Activated CD8-positive, alpha-beta memory T cell treated with anti-CD3 and anti-CD28 coated beads, Interleukin-2, amount 10 ng/mL, durations not matched to agents 7 days and 5 days (primary cell): ENCODE data around the gene CD79A. TPM values are rescaled to one million over a fixed set of nuclear protein-coding genes. Genes with fewer than 3 reads are reported as not detected.
A peak's percentile ranks its signal among the peaks of the same experiment; 100 is the strongest.

Experiments used
- ATAC-seq: fragments of 150-1000 bp; cut with Tn5 transposase; one replicate; pipeline ENCODE4 v1.10.0; 2021; ENCODE audit warnings: moderate library complexity
- CTCF ChIA-PET: fragments of 350-600 bp; sonication (Branson Sonifier 250); formaldehyde crosslinking; loops from one replicate; lab custom pipeline; 2021; ENCODE audit warnings: antibody characterized with exemption; lab: Charles Lee
- DNase-seq: peaks from one replicate; pipeline ENCODE4 v3.0.0-alpha.2; 2020
- H3K27ac Mint-ChIP-seq: one replicate; pipeline ENCODE4 v1.8.0; 2021; ENCODE audit warnings: mild to moderate bottlenecking, mixed read lengths
- H3K27me3 Mint-ChIP-seq: one replicate; pipeline ENCODE4 v1.8.0; 2021; ENCODE audit warnings: mixed read lengths
- H3K36me3 Mint-ChIP-seq: one replicate; pipeline ENCODE4 v1.8.0; 2021; ENCODE audit warnings: mild to moderate bottlenecking, mixed read lengths
- H3K4me1 Mint-ChIP-seq: one replicate; pipeline ENCODE4 v1.8.0; 2021; ENCODE audit warnings: mixed read lengths
- H3K4me3 Mint-ChIP-seq: one replicate; pipeline ENCODE4 v1.8.0; 2021; ENCODE audit warnings: mild to moderate bottlenecking, moderate library complexity, mixed read lengths
- H3K9me3 Mint-ChIP-seq: one replicate; pipeline ENCODE4 v1.8.0; 2022; ENCODE audit warnings: low read depth, mixed read lengths
- total RNA-seq, 2 experiments: library from RNA; stranded (reverse); gene quantifications; one replicate each; pipeline ENCODE4 v1.2.3, GENCODE V29; 2021

CD79A gene
- total RNA-seq, 2 experiments from 2014 or later, result 4.0 to 4.1 TPM

DNA sequence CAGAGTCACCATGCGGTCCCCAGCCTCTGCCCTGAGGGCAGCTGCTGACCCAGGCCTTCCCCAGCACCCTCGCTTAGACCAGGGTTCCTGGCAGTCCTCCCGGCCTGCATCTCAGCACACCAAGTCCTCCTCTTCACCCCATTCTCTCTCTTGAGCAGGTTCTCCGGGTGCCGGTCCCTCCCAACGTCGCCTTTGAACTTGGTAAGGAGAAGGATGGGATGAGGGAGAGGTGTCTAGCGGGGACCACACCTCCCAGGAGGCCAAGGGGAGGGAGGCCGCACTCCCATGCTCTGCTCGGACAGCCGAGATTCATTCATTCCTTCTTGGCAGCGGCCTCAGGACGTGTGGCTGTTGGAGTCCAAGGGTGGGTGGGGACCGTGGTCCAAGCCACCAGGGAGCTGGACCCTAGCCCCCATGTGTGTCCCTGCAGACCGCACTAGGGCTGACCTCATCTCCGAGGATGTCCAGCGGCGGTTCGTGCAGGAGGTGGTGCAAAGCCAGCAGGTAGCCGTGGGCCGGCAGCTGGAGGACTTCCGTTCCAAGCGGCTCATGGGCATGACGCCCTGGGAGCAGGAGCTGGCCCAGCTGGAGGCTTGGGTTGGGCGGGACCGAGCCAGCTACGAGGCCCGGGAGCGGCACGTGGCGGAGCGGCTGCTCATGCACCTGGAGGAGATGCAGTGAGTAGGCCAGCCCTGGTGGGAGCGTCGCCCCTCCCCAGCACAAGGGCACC lies 15.3 kb downstream of the CD79A start:
- H3K9me3 Mint-ChIP-seq, result no peaks in the 10 kb centered on the region
- CTCF ChIA-PET, result interaction anchor here (1.1 to 12.1 kb wide), 4 partner anchors 10 to 52 kb away, joined by 4 to 260 read pairs (median 46); partner anchors contain the start of genes CD79A and ERFL
- peaks cover 51% of the 10 kb centered on the region for H3K36me3 Mint-ChIP-seq
- no peak overlapping the region for H3K27ac Mint-ChIP-seq
- no peak overlapping the region for H3K4me3 Mint-ChIP-seq
- DNase-seq (no peak), ATAC-seq (no peak)
- H3K27me3 Mint-ChIP-seq, result no peaks in the 10 kb centered on the region
- H3K4me1 Mint-ChIP-seq, result peaks cover 64% of the 10 kb centered on the region

DNA sequence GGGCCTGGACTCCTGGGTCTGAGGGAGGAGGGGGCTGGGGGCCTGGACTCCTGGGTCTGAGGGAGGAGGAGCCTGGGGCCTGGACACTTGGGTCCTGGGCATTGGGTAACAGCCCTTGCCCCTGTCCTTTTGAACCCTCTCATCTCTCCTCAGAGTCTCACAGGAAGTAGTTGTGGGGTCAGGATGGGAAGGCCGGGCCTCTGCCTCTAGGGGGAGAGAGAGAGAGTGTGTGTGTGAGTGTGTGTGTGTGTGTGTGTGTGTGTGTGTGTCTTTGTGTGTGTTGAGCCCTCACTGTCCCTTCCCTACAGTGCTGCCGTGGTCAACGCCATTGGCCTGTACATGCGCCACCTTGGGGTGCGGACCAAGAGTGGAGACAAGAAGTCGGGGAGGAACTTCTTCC lies 16.8 kb downstream of the CD79A start:
- CTCF ChIA-PET, result interaction anchor here (1.0 kb wide), 1 partner anchor 34 kb away, joined by 3 read pairs; the partner anchor contains the start of gene RPS19
- peaks cover 57% of the 10 kb centered on the region for H3K4me1 Mint-ChIP-seq
- H3K4me3 Mint-ChIP-seq, result no peak overlapping the region
- DNase-seq, result no peak
- peak overlapping the region; percentile 14 for H3K27ac Mint-ChIP-seq
- H3K9me3 Mint-ChIP-seq, result no peaks in the 10 kb centered on the region
- ATAC-seq, result peak; percentile 40
- H3K36me3 Mint-ChIP-seq, result peaks cover 55% of the 10 kb centered on the region
- H3K27me3 Mint-ChIP-seq, result no peaks in the 10 kb centered on the region

DNA sequence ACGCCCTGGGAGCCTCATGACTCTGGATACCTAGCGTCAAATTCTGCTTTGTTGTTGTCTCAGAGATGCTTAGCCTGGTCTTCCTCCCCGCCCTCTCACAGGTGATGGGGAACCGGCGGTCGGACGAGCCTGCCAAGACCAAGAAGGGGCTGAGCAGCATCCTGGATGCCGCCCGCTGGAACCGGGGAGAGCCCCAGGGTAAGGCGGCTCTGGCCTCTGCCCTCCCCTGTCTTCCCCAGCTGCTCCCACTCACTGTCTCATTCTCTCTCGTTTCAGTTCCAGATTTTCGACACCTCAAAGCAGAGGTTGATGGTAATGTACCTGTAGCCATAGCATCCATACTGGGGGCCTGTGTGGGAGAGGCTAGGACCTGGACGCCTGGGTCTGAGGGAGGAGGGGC lies 17.3 kb downstream of the CD79A start:
- Mint-ChIP-seq H3K27me3 (no peaks in the 10 kb centered on the region), H3K4me1 (peaks cover 57% of the 10 kb centered on the region), H3K9me3 (no peaks in the 10 kb centered on the region), H3K4me3 (no peak overlapping the region), H3K27ac (no peak overlapping the region), H3K36me3 (peaks cover 54% of the 10 kb centered on the region)
- no peak for ATAC-seq
- no peak for DNase-seq
- CTCF ChIA-PET, result interaction anchor here (1.0 to 1.5 kb wide), 2 partner anchors 34 to 51 kb away, joined by 3 to 4 read pairs; partner anchors contain the start of gene RPS19

DNA sequence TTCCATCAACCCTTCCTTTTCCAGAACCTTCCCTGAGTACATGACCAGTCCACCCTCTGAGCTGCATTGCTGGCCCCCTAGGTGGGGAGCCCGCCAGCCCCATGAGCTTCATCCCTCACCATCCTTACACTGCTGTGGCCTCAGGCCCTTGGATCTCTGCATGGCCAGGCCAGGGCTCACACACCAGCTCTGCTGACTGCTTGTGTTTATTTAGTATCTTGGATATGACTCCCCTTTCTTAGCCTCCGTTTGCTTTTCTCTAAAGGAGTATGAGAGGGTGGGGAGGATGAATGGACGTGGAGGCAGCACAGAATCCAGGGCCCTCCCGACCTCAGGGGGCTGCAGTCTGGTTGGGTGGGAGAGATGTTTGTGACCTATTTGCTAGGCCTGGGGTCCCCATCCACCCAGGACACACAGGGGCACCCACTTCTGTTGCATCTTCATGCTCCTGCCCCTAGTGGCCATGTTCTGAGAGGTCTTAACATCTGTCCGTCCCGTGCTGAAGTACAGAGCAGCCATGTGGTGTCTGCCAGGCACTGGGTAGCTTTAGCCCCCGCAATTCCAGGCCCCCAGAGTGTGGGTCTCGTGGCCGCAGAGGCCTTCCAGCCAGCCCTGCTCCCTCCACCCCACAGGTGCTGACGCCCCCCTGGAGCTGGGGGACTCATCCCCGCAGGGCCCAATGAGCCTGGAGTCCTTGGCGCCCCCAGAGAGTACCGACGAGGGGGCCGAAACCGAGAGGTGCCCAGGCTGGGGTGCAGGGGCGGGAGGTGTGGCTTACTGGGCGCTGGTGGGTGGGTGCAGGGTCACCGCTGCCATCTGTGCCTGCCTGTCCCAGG lies 18.9 kb downstream of the CD79A start:
- H3K27ac Mint-ChIP-seq, result peak overlapping the region; percentile 51
- ATAC-seq, result peak; percentile 50
- CTCF ChIA-PET, result interaction anchor here (1.2 to 1.6 kb wide), 4 partner anchors 9 to 50 kb away, joined by 4 to 5 read pairs (median 4); no protein-coding TSS in a partner anchor
- no peak for DNase-seq
- peaks cover 44% of the 10 kb centered on the region for H3K4me1 Mint-ChIP-seq
- no peak overlapping the region for H3K4me3 Mint-ChIP-seq
- peaks cover 54% of the 10 kb centered on the region for H3K36me3 Mint-ChIP-seq
- H3K27me3 Mint-ChIP-seq, result no peaks in the 10 kb centered on the region
- H3K9me3 Mint-ChIP-seq, result no peaks in the 10 kb centered on the region

DNA sequence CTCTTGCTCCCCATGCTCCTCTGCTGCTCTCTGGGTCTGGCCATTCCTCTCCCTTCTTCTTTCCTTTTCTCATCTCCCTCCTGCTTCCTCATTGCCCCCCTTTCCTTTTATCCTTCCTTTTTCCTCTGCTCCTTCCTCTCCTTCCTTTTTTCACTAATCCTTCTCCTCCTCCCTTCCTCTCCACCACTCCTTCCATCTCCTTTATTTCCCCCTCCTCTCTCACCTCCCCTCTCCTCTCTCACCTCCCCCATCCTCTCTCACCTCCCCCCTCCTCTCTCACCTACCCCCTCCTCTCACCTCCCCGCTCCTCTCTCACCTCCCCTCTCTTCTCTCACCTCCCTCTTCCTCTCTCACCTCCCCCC lies 19.5 kb downstream of the CD79A start:
- Mint-ChIP-seq H3K27me3 (no peaks in the 10 kb centered on the region), H3K9me3 (no peaks in the 10 kb centered on the region), H3K36me3 (peaks cover 52% of the 10 kb centered on the region), H3K4me3 (no peak overlapping the region), H3K4me1 (peaks cover 39% of the 10 kb centered on the region), H3K27ac (peak overlapping the region; percentile 28)
- no peak for ATAC-seq
- DNase-seq, result no peak
- CTCF ChIA-PET, result interaction anchor here (1.2 to 1.6 kb wide), 3 partner anchors 9 to 40 kb away, joined by 4 to 5 read pairs (median 4); no protein-coding TSS in a partner anchor

DNA sequence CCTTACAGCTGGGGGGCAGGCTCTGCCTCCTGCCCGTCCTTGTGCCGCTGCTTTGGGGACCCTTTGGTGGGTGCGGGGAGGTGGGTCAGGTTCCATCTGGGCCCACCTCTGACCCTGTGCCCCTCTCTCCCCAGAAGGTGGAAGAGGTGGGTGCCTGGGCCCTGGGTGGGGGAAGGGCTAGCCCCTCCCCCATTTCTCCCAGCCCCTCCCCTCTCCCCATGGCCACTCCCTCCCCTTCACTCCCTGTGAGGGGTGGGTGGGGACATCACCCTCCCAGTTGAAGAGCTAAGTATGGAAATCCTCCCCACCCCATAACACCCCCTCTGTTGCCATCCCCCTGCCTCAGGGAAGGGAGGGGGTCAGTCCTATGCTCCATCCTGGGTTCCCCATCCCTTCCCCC lies 20.1 kb downstream of the CD79A start:
- no peaks in the 10 kb centered on the region for H3K27me3 Mint-ChIP-seq
- H3K4me3 Mint-ChIP-seq, result no peak overlapping the region
- H3K27ac Mint-ChIP-seq, result no peak overlapping the region
- DNase-seq (no peak), ATAC-seq (no peak)
- H3K9me3 Mint-ChIP-seq, result no peaks in the 10 kb centered on the region
- H3K4me1 Mint-ChIP-seq, result peaks cover 36% of the 10 kb centered on the region
- H3K36me3 Mint-ChIP-seq, result peaks cover 55% of the 10 kb centered on the region
- CTCF ChIA-PET, result no interaction called here

DNA sequence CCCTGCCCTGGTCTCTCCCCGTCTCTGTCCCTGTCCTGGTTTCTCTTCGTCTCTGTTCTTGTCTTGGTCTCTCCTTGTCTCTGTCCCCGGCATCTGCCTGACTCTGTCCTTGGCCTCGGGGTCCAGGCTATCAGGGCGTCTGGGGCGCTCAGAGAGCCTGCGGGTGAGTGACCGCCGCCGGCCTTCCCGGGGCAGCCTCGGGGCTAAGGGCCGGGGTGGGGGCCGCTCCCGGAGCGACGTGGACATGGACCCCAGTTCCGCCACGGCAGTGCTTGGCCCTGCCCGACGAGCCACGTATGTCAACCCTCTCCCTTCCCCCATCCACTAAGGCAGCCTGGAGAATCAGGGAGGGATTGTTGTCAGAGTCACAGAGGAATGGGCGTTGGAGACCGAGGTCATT lies 20.7 kb downstream of the CD79A start:
- DNase-seq, result no peak
- Mint-ChIP-seq H3K27me3 (no peaks in the 10 kb centered on the region), H3K36me3 (peaks cover 59% of the 10 kb centered on the region), H3K4me1 (peaks cover 30% of the 10 kb centered on the region), H3K27ac (peak overlapping the region; percentile 17), H3K4me3 (no peak overlapping the region), H3K9me3 (no peaks in the 10 kb centered on the region)
- no peak for ATAC-seq
- CTCF ChIA-PET, result no interaction called here

DNA sequence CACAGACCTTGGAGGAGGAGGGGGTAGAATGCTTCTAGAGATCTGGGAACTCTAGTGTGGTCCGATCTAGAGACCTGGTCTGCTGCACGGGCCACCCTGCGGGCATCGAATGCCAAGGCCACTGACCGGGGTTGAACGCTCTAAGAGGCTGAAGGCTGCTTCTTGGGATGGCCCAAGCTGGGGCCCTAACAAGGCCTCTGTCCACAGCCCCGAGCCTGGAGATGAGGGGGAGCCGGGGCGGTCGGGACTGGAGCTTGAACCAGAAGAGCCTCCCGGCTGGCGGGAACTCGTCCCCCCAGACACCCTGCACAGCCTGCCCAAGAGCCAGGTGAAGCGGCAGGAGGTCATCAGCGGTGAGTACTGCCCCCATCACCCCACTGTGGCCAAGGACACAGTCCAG lies 21.2 kb downstream of the CD79A start:
- Mint-ChIP-seq H3K4me1 (peaks cover 27% of the 10 kb centered on the region), H3K36me3 (peaks cover 60% of the 10 kb centered on the region), H3K27me3 (no peaks in the 10 kb centered on the region), H3K4me3 (no peak overlapping the region), H3K9me3 (no peaks in the 10 kb centered on the region), H3K27ac (no peak overlapping the region)
- CTCF ChIA-PET, result no interaction called here
- DNase-seq (no peak), ATAC-seq (no peak)

DNA sequence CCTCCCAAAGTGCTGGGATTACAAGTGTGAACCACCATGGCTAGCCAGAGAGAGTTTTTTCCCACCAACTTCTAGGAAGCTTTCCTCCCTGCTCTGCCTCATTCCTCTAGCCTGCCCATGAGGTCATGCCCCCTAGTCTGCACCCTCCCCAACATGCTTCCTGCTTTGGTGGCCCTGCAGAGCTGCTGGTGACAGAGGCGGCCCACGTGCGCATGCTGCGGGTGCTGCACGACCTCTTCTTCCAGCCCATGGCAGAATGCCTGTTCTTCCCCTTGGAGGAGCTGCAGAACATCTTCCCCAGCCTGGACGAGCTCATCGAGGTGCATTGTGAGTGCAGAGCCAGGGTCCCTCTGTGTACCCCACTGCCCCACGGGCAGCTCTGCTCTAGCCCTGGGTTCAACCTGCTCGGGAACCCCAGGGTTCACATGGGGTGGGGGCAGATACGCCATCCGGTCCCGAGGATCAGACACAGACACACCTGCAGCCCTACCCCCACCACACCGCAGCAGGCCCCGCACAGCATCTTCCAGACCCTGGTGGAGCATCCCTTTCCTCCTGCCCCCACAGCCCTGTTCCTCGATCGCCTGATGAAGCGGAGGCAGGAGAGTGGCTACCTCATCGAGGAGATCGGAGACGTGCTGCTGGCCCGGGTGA lies 24.8 kb downstream of the CD79A start:
- Mint-ChIP-seq H3K27ac (peak overlapping the region; percentile 26), H3K4me3 (no peak overlapping the region), H3K9me3 (no peaks in the 10 kb centered on the region), H3K36me3 (peaks cover 68% of the 10 kb centered on the region), H3K27me3 (no peaks in the 10 kb centered on the region), H3K4me1 (peaks cover 20% of the 10 kb centered on the region)
- ATAC-seq (no peak), DNase-seq (no peak)
- CTCF ChIA-PET, result interaction anchor here (0.7 to 2.6 kb wide), 6 partner anchors 10 to 50 kb away, joined by 3 to 8 read pairs (median 5); no protein-coding TSS in a partner anchor

DNA sequence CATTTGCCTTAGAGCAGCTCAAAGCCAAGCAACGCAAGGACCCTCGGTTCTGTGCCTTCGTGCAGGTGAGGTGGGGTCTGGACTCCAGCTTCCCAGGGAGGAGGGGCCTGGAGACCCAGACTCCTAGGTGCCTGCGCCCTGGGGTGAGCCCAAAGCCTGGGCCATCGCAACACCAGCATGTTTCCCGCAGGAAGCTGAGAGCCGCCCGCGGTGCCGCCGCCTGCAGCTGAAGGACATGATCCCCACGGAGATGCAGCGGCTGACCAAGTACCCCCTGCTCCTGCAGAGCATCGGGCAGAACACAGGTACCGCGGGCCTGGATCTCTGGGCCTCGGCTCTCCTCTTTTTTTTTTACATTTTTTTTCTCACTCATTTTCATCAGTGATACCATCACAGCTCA lies 25.5 kb downstream of the CD79A start:
- Mint-ChIP-seq H3K4me1 (peaks cover 20% of the 10 kb centered on the region), H3K27me3 (no peaks in the 10 kb centered on the region), H3K36me3 (peaks cover 70% of the 10 kb centered on the region), H3K4me3 (no peak overlapping the region), H3K9me3 (no peaks in the 10 kb centered on the region), H3K27ac (no peak overlapping the region)
- CTCF ChIA-PET, result interaction anchor here (0.7 to 2.6 kb wide), 7 partner anchors 9 to 43 kb away, joined by 3 to 8 read pairs (median 4); no protein-coding TSS in a partner anchor
- DNase-seq (no peak), ATAC-seq (no peak)

DNA sequence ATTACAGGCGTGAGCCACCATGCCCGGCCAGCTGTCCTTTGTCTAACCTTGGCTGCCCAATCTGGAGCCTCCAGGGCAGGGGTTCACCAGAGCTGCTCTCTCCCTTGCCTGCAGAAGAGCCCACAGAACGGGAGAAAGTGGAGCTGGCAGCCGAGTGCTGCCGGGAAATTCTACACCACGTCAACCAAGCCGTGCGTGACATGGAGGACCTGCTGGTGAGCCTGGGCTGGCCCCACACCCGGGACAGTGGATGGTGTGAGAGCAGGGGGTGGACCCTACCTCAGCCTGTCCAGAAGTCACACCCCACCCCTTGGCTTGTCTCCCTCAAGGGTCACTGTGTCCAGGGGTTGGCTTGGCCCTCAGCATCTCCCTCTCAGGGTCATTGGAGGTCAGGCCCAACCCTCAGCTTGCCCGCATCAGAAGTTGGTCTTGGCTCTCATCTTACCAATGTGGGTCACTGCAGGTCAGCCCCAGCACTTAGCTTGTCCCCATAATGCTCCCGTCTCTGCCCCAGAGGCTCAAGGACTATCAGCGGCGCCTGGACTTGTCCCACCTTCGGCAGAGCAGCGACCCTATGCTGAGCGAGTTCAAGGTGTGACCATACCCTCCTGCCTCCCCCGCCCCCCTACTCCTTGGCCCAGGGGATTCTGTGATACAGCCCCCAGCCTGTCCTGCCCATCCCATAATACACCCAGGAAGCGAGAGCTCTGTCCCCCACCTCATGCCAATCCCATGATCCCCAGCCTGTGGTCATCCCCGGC lies 26.3 kb downstream of the CD79A start:
- ATAC-seq (no peak), DNase-seq (no peak)
- Mint-ChIP-seq H3K27ac (no peak overlapping the region), H3K4me1 (peaks cover 19% of the 10 kb centered on the region), H3K27me3 (no peaks in the 10 kb centered on the region), H3K4me3 (no peak overlapping the region), H3K36me3 (peaks cover 64% of the 10 kb centered on the region), H3K9me3 (no peaks in the 10 kb centered on the region)
- CTCF ChIA-PET, result interaction anchor here (1.0 to 2.6 kb wide), 5 partner anchors 8 to 30 kb away, joined by 3 to 8 read pairs (median 5); no protein-coding TSS in a partner anchor

DNA sequence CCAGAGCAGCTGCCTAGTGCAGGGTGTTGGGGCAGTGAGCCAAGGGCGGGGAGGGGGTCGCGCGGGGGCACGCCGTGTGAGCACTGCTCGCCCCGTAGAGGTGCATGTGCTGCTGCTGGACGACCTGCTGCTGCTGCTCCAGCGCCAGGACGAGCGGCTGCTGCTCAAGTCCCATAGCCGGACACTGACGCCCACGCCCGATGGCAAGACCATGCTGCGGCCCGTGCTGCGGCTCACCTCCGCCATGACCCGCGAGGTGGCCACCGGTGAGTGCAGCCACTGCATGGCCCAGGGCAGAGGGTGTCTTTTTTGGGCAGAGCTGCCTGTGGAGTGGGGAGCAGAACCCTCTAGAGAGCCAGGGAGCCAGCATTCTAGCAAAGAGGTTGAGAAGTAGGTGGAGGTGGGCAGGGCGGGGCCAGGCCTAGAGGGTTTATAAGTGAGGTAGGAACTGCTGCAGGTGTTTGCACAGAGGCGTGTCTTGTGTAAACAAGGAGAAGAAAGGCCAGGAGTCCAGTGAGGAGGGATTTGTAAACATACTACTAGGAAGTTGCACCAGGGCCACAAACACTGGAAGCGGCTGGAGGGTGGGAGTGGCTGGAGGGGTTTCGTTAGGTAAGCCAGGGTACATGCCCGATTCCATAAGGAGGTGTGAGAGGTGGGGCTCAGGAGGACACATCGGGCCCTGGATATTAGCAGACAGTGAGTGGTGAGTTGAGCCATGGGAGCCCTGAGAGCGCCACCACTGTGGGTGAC lies 27.2 kb downstream of the CD79A start:
- CTCF ChIA-PET, result interaction anchor here (2.6 kb wide), 1 partner anchor 31 kb away, joined by 8 read pairs; no protein-coding TSS in a partner anchor

More for the DNA sequence above, 27.2 kb downstream of the CD79A start:
- ATAC-seq (no peak), DNase-seq (no peak)
- Mint-ChIP-seq H3K36me3 (peaks cover 56% of the 10 kb centered on the region), H3K4me3 (no peak overlapping the region), H3K27me3 (no peaks in the 10 kb centered on the region), H3K27ac (no peak overlapping the region), H3K9me3 (no peaks in the 10 kb centered on the region), H3K4me1 (peaks cover 12% of the 10 kb centered on the region)
